HepG2 (cell line): ENCODE measurements around the gene MYORG. TPM values are rescaled to one million over a fixed set of nuclear protein-coding genes. Genes with fewer than 3 reads are reported as not detected.

Experiments used
- CBFB ChIP-seq: sonication (generic); formaldehyde crosslinking; IDR thresholded peaks from 2 replicates; pipeline ENCODE4 v1.4.0; 2020; ENCODE audit warnings: missing genetic modification reagents
- DNMT3B ChIP-seq: conservative IDR thresholded peaks from 2 replicates; pipeline ENCODE4 v1.6.1; 2016; ENCODE audit warnings: missing biosample characterization, control low read depth
- EHMT2 ChIP-seq: fragments of 200-600 bp; sonication (generic); IDR thresholded peaks from 2 replicates; pipeline ENCODE4 v1.7.0; 2017; ENCODE audit warnings: antibody characterized with exemption, low read depth, low read length, borderline replicate concordance
- FOXK2 ChIP-seq: fragments of 450-650 bp; IDR thresholded peaks from 2 replicates; pipeline ENCODE4 v1.6.1; 2016
- HDAC1 ChIP-seq: sonication (generic); formaldehyde crosslinking; IDR thresholded peaks from 2 replicates; pipeline ENCODE4 v1.5.1; 2020; ENCODE audit warnings: mild to moderate bottlenecking, missing genetic modification reagents
- KAT7 ChIP-seq: IDR thresholded peaks from 2 replicates; pipeline ENCODE4 v1.6.1; 2018; ENCODE audit warnings: borderline replicate concordance, missing compliant biosample characterization
- MTF2 ChIP-seq: sonication (generic); formaldehyde crosslinking; IDR thresholded peaks from 2 replicates; pipeline ENCODE4 v1.5.0; 2020; ENCODE audit warnings: missing genetic modification reagents, borderline replicate concordance
- TEAD3 ChIP-seq: optimal IDR thresholded peaks from 2 replicates; pipeline ENCODE3; 2016; ENCODE audit warnings: borderline replicate concordance
- ZMYM3 ChIP-seq: sonication (generic); formaldehyde crosslinking; IDR thresholded peaks from 2 replicates; pipeline ENCODE4 v1.5.1; 2020; ENCODE audit warnings: mild to moderate bottlenecking, missing genetic modification reagents
- ZNF160 ChIP-seq: sonication (generic); formaldehyde crosslinking; IDR thresholded peaks from 2 replicates; pipeline ENCODE4 v1.8.0; 2022; ENCODE audit warnings: mild to moderate bottlenecking, inconsistent platforms, missing genetic modification reagents
- ZNF33B ChIP-seq: sonication (generic); formaldehyde crosslinking; IDR thresholded peaks from 2 replicates; pipeline ENCODE4 v1.5.1; 2020; ENCODE audit warnings: mild to moderate bottlenecking, missing genetic modification reagents
- ZNF607 ChIP-seq: sonication (generic); formaldehyde crosslinking; IDR thresholded peaks from 2 replicates; pipeline ENCODE4 v1.5.1; 2020; ENCODE audit warnings: missing genetic modification reagents, mild to moderate bottlenecking, borderline replicate concordance
- ZNF782 ChIP-seq: sonication (generic); formaldehyde crosslinking; IDR thresholded peaks from 2 replicates; pipeline ENCODE4 v1.4.0; 2020; ENCODE audit warnings: missing genetic modification reagents, mild to moderate bottlenecking, borderline replicate concordance
- ZSCAN12 ChIP-seq: sonication (generic); formaldehyde crosslinking; IDR thresholded peaks from 2 replicates; pipeline ENCODE4 v1.9.0; 2021; ENCODE audit warnings: mild to moderate bottlenecking, missing genetic modification reagents
- polyA plus RNA-seq, 8 experiments: library from polyadenylated mRNA; depleted of rRNA in 3 of 8; stranded (reverse) in 7 of 8; unstranded in 1 of 8; fragments of >200 nt; fragmentation: Illumina TruSeq in 4 of 8; extraction: Trizol in 4 of 8; gene quantifications; 2 replicates each; pipeline versions ENCODE4 v1.2.1 to v1.2.3, GENCODE V29; 2011 to 2016; ENCODE audit warnings: low read depth in 4 of 8, missing spikeins in 1 of 8, mixed read lengths in 1 of 8; ENCODE audit not compliant: insufficient read depth in 1 of 8
- total RNA-seq, 5 experiments: library from RNA; depleted of rRNA; stranded (reverse); fragments of >200 nt; fragmentation: Illumina TruSeq; extraction: Trizol; gene quantifications; 2 replicates each; pipeline ENCODE4 v1.2.3, GENCODE V29; 2016; ENCODE audit warnings: low read depth in 1 of 5
- TF ChIP-seq, protein P1 (sequence below): sonication (generic); formaldehyde crosslinking; IDR thresholded peaks from 2 replicates; pipeline ENCODE4 v1.4.0; 2020; ENCODE audit warnings: missing genetic modification reagents
- TF ChIP-seq, protein P2 (sequence below): IDR thresholded peaks from 2 replicates; pipeline ENCODE4 v1.6.1; 2012; ENCODE audit warnings: low read depth, low read length, improper control_type of control experiment
- TF ChIP-seq, protein P3 (sequence below): sonication (generic); formaldehyde crosslinking; IDR thresholded peaks from 2 replicates; pipeline ENCODE4 v1.4.0; 2020; ENCODE audit warnings: missing genetic modification reagents, borderline replicate concordance

The MYORG gene
- total and polyA plus RNA-seq, 2 of the 13 experiments (the other 11 are each of a cell fraction or from before 2014, with no cell fraction given): 11.1 to 22.4 TPM

GRCh38 chr9:34328987-34329832, 47.5 kb downstream of the MYORG start, which contains the start of the genes KIF24 and NUDT2 (continued):
- TF ChIP-seq, protein P1, sequence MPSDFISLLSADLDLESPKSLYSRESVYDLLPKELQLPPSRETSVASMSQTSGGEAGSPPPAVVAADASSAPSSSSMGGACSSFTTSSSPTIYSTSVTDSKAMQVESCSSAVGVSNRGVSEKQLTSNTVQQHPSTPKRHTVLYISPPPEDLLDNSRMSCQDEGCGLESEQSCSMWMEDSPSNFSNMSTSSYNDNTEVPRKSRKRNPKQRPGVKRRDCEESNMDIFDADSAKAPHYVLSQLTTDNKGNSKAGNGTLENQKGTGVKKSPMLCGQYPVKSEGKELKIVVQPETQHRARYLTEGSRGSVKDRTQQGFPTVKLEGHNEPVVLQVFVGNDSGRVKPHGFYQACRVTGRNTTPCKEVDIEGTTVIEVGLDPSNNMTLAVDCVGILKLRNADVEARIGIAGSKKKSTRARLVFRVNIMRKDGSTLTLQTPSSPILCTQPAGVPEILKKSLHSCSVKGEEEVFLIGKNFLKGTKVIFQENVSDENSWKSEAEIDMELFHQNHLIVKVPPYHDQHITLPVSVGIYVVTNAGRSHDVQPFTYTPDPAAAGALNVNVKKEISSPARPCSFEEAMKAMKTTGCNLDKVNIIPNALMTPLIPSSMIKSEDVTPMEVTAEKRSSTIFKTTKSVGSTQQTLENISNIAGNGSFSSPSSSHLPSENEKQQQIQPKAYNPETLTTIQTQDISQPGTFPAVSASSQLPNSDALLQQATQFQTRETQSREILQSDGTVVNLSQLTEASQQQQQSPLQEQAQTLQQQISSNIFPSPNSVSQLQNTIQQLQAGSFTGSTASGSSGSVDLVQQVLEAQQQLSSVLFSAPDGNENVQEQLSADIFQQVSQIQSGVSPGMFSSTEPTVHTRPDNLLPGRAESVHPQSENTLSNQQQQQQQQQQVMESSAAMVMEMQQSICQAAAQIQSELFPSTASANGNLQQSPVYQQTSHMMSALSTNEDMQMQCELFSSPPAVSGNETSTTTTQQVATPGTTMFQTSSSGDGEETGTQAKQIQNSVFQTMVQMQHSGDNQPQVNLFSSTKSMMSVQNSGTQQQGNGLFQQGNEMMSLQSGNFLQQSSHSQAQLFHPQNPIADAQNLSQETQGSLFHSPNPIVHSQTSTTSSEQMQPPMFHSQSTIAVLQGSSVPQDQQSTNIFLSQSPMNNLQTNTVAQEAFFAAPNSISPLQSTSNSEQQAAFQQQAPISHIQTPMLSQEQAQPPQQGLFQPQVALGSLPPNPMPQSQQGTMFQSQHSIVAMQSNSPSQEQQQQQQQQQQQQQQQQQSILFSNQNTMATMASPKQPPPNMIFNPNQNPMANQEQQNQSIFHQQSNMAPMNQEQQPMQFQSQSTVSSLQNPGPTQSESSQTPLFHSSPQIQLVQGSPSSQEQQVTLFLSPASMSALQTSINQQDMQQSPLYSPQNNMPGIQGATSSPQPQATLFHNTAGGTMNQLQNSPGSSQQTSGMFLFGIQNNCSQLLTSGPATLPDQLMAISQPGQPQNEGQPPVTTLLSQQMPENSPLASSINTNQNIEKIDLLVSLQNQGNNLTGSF: peak; percentile 21; the same call in 1 of the 2 replicates
- TF ChIP-seq ZNF160: no peak; the same call in 1 of the 2 replicates
- TF ChIP-seq ZSCAN12: no peak
- TF ChIP-seq ZNF782: 0 out of 2 replicates have a peak, but pooled peaks have one; percentile 30
- peak; percentile 11 for TF ChIP-seq TEAD3 (CRISPR knock-in tag)
- TF ChIP-seq, protein P2, sequence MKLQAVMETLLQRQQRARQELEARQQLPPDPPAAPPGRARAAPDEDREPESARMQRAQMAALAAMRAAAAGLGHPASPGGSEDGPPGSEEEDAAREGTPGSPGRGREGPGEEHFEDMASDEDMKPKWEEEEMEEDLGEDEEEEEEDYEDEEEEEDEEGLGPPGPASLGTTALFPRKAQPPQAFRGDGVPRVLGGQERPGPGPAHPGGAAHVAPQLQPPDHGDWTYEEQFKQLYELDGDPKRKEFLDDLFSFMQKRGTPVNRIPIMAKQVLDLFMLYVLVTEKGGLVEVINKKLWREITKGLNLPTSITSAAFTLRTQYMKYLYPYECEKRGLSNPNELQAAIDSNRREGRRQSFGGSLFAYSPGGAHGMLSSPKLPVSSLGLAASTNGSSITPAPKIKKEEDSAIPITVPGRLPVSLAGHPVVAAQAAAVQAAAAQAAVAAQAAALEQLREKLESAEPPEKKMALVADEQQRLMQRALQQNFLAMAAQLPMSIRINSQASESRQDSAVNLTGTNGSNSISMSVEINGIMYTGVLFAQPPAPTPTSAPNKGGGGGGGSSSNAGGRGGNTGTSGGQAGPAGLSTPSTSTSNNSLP: no peak
- peak; percentile 42; the same call in 1 of the 2 replicates for TF ChIP-seq CBFB (CRISPR knock-in tag)
- 0 out of 2 replicates have a peak, but pooled peaks have one; percentile 26 for TF ChIP-seq ZNF33B (CRISPR knock-in tag)
- no peak for TF ChIP-seq FOXK2
- TF ChIP-seq ZNF607: peak; percentile 24; the same call in 1 of the 2 replicates
- TF ChIP-seq HDAC1 (CRISPR knock-in tag): peak; percentile 99
- TF ChIP-seq MTF2: no peak
- TF ChIP-seq ZMYM3 (CRISPR knock-in tag): no peak
- no peak; the same call in 1 of the 2 replicates for TF ChIP-seq DNMT3B (CRISPR knock-in tag)
- peak; percentile 22; the same call in 1 of the 2 replicates for TF ChIP-seq EHMT2
- TF ChIP-seq KAT7: no peak
- TF ChIP-seq, protein P3, sequence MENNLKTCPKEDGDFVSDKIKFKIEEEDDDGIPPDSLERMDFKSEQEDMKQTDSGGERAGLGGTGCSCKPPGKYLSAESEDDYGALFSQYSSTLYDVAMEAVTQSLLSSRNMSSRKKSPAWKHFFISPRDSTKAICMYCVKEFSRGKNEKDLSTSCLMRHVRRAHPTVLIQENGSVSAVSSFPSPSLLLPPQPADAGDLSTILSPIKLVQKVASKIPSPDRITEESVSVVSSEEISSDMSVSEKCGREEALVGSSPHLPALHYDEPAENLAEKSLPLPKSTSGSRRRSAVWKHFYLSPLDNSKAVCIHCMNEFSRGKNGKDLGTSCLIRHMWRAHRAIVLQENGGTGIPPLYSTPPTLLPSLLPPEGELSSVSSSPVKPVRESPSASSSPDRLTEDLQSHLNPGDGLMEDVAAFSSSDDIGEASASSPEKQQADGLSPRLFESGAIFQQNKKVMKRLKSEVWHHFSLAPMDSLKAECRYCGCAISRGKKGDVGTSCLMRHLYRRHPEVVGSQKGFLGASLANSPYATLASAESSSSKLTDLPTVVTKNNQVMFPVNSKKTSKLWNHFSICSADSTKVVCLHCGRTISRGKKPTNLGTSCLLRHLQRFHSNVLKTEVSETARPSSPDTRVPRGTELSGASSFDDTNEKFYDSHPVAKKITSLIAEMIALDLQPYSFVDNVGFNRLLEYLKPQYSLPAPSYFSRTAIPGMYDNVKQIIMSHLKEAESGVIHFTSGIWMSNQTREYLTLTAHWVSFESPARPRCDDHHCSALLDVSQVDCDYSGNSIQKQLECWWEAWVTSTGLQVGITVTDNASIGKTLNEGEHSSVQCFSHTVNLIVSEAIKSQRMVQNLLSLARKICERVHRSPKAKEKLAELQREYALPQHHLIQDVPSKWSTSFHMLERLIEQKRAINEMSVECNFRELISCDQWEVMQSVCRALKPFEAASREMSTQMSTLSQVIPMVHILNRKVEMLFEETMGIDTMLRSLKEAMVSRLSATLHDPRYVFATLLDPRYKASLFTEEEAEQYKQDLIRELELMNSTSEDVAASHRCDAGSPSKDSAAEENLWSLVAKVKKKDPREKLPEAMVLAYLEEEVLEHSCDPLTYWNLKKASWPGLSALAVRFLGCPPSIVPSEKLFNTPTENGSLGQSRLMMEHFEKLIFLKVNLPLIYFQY (CRISPR knock-in tag): no peak
